H1 (cell line): Measurements from ENCODE around the gene ZNF334. TPM values are rescaled to one million over a fixed set of nuclear protein-coding genes. Genes with fewer than 3 reads are reported as not detected.

Experiments
- CTCF ChIA-PET: fragments of 300-600 bp; sonication (Branson Sonifier 250); formaldehyde crosslinking; loops from one replicate; lab custom pipeline; 2021; ENCODE audit not compliant: partially characterized antibody; lab: Charles Lee
- POLR2A ChIA-PET: fragments of 300-600 bp; sonication (Branson Sonifier 250); formaldehyde crosslinking; loops from one replicate; lab custom pipeline; 2021; ENCODE audit warnings: inconsistent platforms; ENCODE audit not compliant: partially characterized antibody; lab: Charles Lee
- DNase-seq, 2 experiments: peaks; one replicate each; pipeline versions ENCODE4 v3.0.0 to v3.0.0-alpha.2; 2010 to 2022; ENCODE audit warnings: low spot score in 2 of 2, low read depth in 1 of 2, mixed read lengths in 1 of 2
- FAIRE-seq: peaks from 2 replicates; lab custom pipeline; 2011; peaks lifted over from hg19 to GRCh38; lab: Jason Lieb, UNC
- H2AFZ ChIP-seq: 2 replicates; pipeline ENCODE4 v1.8.1; 2012; ENCODE audit warnings: low read length, inconsistent platforms
- H2AK5ac ChIP-seq: 2 replicates; pipeline ENCODE4 v1.6.1; 2013; ENCODE audit warnings: low read depth, low read length
- H2BK120ac ChIP-seq: replicated peaks from 2 replicates; pipeline ENCODE3; 2013; ENCODE audit warnings: low read depth, low read length, inconsistent platforms
- H2BK12ac ChIP-seq: 2 replicates; pipeline ENCODE4 v1.6.1; 2013; ENCODE audit warnings: low read depth, low read length
- H2BK15ac ChIP-seq: 2 replicates; pipeline ENCODE4 v1.6.1; 2013; ENCODE audit warnings: low read length
- H2BK20ac ChIP-seq: 2 replicates; pipeline ENCODE4 v1.6.1; 2013; ENCODE audit warnings: low read length
- H2BK5ac ChIP-seq: 2 replicates; pipeline ENCODE4 v1.6.1; 2013; ENCODE audit warnings: low read depth, low read length
- H3K14ac ChIP-seq: 2 replicates; pipeline ENCODE4 v1.6.1; 2013; ENCODE audit warnings: inconsistent platforms; ENCODE audit not compliant: insufficient read length
- H3K18ac ChIP-seq: 2 replicates; pipeline ENCODE4 v1.6.1; 2013; ENCODE audit warnings: low read length; ENCODE audit errors: extremely low read depth
- H3K23ac ChIP-seq: 2 replicates; pipeline ENCODE4 v1.6.1; 2013; ENCODE audit warnings: inconsistent platforms; ENCODE audit not compliant: insufficient read length
- H3K23me2 ChIP-seq: 2 replicates; pipeline ENCODE4 v1.6.1; 2013; ENCODE audit warnings: low read depth, low read length
- H3K27ac ChIP-seq: 2 replicates; pipeline ENCODE4 v1.6.1; 2011; ENCODE audit warnings: low read depth, low read length, inconsistent platforms
- H3K27me3 ChIP-seq, 4 experiments: replicated peaks in 1 of 4; 1 replicate in 1 of 4; 2 replicates in 3 of 4; pipeline versions ENCODE4 v1.6.1 to v1.8.1; 2011 to 2013; ENCODE audit warnings: low read length in 3 of 4, mild to moderate bottlenecking in 3 of 4, inconsistent platforms in 2 of 4, mixed read lengths in 2 of 4, moderate library complexity in 1 of 4; ENCODE audit not compliant: control insufficient read depth in 3 of 4, insufficient read depth in 3 of 4; ENCODE audit errors: extremely low read depth in 1 of 4
- H3K36me3 ChIP-seq, 4 experiments: 2 replicates each; pipeline versions ENCODE4 v1.6.1 to v1.8.1; 2011 to 2013; ENCODE audit warnings: mild to moderate bottlenecking in 4 of 4, low read length in 3 of 4, moderate library complexity in 2 of 4, control low read depth in 1 of 4, inconsistent platforms in 1 of 4; ENCODE audit not compliant: insufficient read depth in 4 of 4, control insufficient read depth in 2 of 4
- H3K4ac ChIP-seq: replicated peaks from 2 replicates; pipeline ENCODE3; 2013; ENCODE audit warnings: low read length, low read depth, mixed read lengths, inconsistent platforms; ENCODE audit not compliant: insufficient read length
- H3K4me1 ChIP-seq, 4 experiments: replicated peaks in 1 of 4; 1 replicate in 1 of 4; 2 replicates in 3 of 4; pipeline versions ENCODE4 v1.6.1 to v1.8.1; 2011 to 2013; ENCODE audit warnings: low read length in 3 of 4, inconsistent platforms in 2 of 4, mixed read lengths in 1 of 4; ENCODE audit not compliant: insufficient read depth in 4 of 4, control insufficient read depth in 3 of 4
- H3K4me2 ChIP-seq, 2 experiments: 2 replicates each; pipeline versions ENCODE4 v1.6.1 to v1.8.1; 2011 to 2013; ENCODE audit warnings: low read depth in 2 of 2, low read length in 2 of 2, control low read depth in 1 of 2, inconsistent platforms in 1 of 2, mild to moderate bottlenecking in 1 of 2; ENCODE audit not compliant: insufficient read depth in 1 of 2
- H3K4me3 ChIP-seq, 4 experiments: fragments of 200-600, 300-600 bp in 1 of 4; sonication (generic), shearing (Covaris generic), sonication (Bioruptor Twin) in 1 of 4; 2 replicates each; pipeline versions ENCODE4 v1.5.1 to v1.8.1; 2011 to 2016; ENCODE audit warnings: low read length in 4 of 4, low read depth in 3 of 4, control low read depth in 2 of 4, inconsistent platforms in 2 of 4, mild to moderate bottlenecking in 2 of 4, mixed read lengths in 1 of 4, moderate library complexity in 1 of 4; ENCODE audit not compliant: insufficient read depth in 2 of 4; ENCODE audit errors: extremely low read depth in 1 of 4
- H3K56ac ChIP-seq: replicated peaks from 2 replicates; pipeline ENCODE3; 2013; ENCODE audit warnings: low read depth, mild to moderate bottlenecking, mixed read lengths, low read length, inconsistent platforms; ENCODE audit not compliant: insufficient read length
- H3K79me1 ChIP-seq: 2 replicates; pipeline ENCODE4 v1.6.1; 2013; ENCODE audit warnings: low read depth, low read length, control low read depth
- H3K79me2 ChIP-seq, 2 experiments: 2 replicates each; pipeline versions ENCODE4 v1.6.1 to v1.8.1; 2012 to 2013; ENCODE audit warnings: low read length in 2 of 2, mild to moderate bottlenecking in 2 of 2, inconsistent platforms in 1 of 2; ENCODE audit not compliant: insufficient read depth in 2 of 2, control insufficient read depth in 1 of 2
- H3K9ac ChIP-seq, 4 experiments: replicated peaks in 1 of 4; 1 replicate in 1 of 4; 2 replicates in 3 of 4; pipeline versions ENCODE4 v1.6.1 to v1.8.1; 2011 to 2013; ENCODE audit warnings: low read depth in 3 of 4, low read length in 3 of 4, control low read depth in 2 of 4, mild to moderate bottlenecking in 2 of 4, moderate library complexity in 2 of 4, inconsistent platforms in 1 of 4; ENCODE audit errors: extremely low read depth in 1 of 4
- H3K9me3 ChIP-seq, 2 experiments: 2 replicates each; pipeline versions ENCODE4 v1.6.1 to v1.8.1; 2012 to 2013; ENCODE audit warnings: mild to moderate bottlenecking in 2 of 2, moderate library complexity in 2 of 2, control low read depth in 1 of 2, inconsistent platforms in 1 of 2, low read depth in 1 of 2, low read length in 1 of 2, mixed read lengths in 1 of 2; ENCODE audit not compliant: insufficient read depth in 2 of 2
- H4K20me1 ChIP-seq, 2 experiments: replicated peaks in 1 of 2; 2 replicates each; pipeline versions ENCODE3 to v1.8.1; 2011 to 2013; ENCODE audit warnings: inconsistent platforms in 2 of 2, low read length in 2 of 2, mild to moderate bottlenecking in 1 of 2; ENCODE audit not compliant: insufficient read depth in 2 of 2, control insufficient read depth in 1 of 2
- H4K5ac ChIP-seq: 2 replicates; pipeline ENCODE4 v1.6.1; 2013; ENCODE audit warnings: low read length, low read depth, mixed read lengths, inconsistent platforms; ENCODE audit not compliant: insufficient read length
- H4K8ac ChIP-seq: 2 replicates; pipeline ENCODE4 v1.8.0; 2013; ENCODE audit warnings: mild to moderate bottlenecking, moderate library complexity, low read length, inconsistent platforms; ENCODE audit not compliant: insufficient read depth; ENCODE audit errors: extremely low read depth
- H4K91ac ChIP-seq: replicated peaks from 2 replicates; pipeline ENCODE3; 2013; ENCODE audit warnings: low read length, mixed read lengths, inconsistent platforms; ENCODE audit not compliant: insufficient read length
- BCL11A ChIP-seq, 2 experiments: IDR thresholded peaks; one replicate each; pipeline ENCODE4 v1.6.1; 2011; ENCODE audit warnings: low read depth in 2 of 2, low read length in 2 of 2, mild to moderate bottlenecking in 2 of 2
- CBX5 ChIP-seq: fragments of 300-800, 300-1000 bp; sonication (generic); IDR thresholded peaks from 2 replicates; pipeline ENCODE4 v1.7.1; 2016; ENCODE audit warnings: antibody characterized with exemption, low read length, low read depth
- NANOG ChIP-seq: IDR thresholded peaks from 2 replicates; pipeline ENCODE4 v1.6.1; 2011; ENCODE audit warnings: low read length, low read depth, mild to moderate bottlenecking, inconsistent platforms; ENCODE audit not compliant: insufficient read depth, poor library complexity, severe bottlenecking
- RBBP5 ChIP-seq: IDR thresholded peaks from 2 replicates; pipeline ENCODE4 v1.7.1; 2012; ENCODE audit warnings: low read depth, mild to moderate bottlenecking, inconsistent platforms, low read length, moderate library complexity, borderline replicate concordance
- SAP30 ChIP-seq: fragments of 300-600 bp; sonication (generic); IDR thresholded peaks from 2 replicates; pipeline ENCODE4 v1.7.1; 2012; ENCODE audit warnings: low read length, moderate library complexity, mild to moderate bottlenecking, inconsistent platforms; ENCODE audit not compliant: insufficient read depth, insufficient replicate concordance
- SIN3A ChIP-seq, 2 experiments: IDR thresholded peaks in 1 of 2; conservative IDR thresholded peaks in 1 of 2; 2 replicates each; pipeline ENCODE4 v1.6.1; 2011 to 2012; ENCODE audit warnings: low read length in 2 of 2, improper control_type of control experiment in 1 of 2, low read depth in 1 of 2, mild to moderate bottlenecking in 1 of 2
- SP2 ChIP-seq: IDR thresholded peaks from 2 replicates; pipeline ENCODE4 v1.6.1; 2012; ENCODE audit warnings: mild to moderate bottlenecking, low read length, inconsistent platforms
- TCF12 ChIP-seq: IDR thresholded peaks from 2 replicates; pipeline ENCODE4 v1.6.1; 2011; ENCODE audit warnings: low read depth, mild to moderate bottlenecking, low read length
- TEAD4 ChIP-seq: IDR thresholded peaks from 2 replicates; pipeline ENCODE4 v1.6.1; 2012; ENCODE audit warnings: low read depth, low read length, inconsistent platforms, mixed read lengths
- WGBS, 2 experiments: shearing (Covaris generic) in 1 of 2; methylation state at CpG; one replicate each; pipeline versions ENCODE4 v1.1.6 to v1.1.7; 2013 to 2015; ENCODE audit warnings: low lambda C conversion rate in 2 of 2, mixed read lengths in 2 of 2, inconsistent platforms in 1 of 2, low coverage in 1 of 2, missing lambda C conversion rate in 1 of 2; ENCODE audit not compliant: insufficient replicate concordance in 2 of 2, insufficient coverage in 1 of 2, insufficient read length in 1 of 2; ENCODE audit errors: extremely low coverage in 1 of 2, missing lambda C conversion rate in 1 of 2; 5-methylcytosine and 5-hydroxymethylcytosine counted together
- polyA plus RNA-seq, 7 experiments: library from polyadenylated mRNA; depleted of rRNA in 3 of 7; stranded (reverse) in 5 of 7; unstranded in 2 of 7; fragments of >200 nt in 5 of 7; fragments of 200-250 nt in 2 of 7; gene quantifications; 1 replicate in 5 of 7; 2 replicates in 1 of 7; 4 replicates in 1 of 7; pipeline versions ENCODE4 v1.2.1 to v1.2.3, GENCODE V29; 2011 to 2013; ENCODE audit warnings: missing spikeins in 2 of 7, mixed read lengths in 2 of 7
- total RNA-seq: library from RNA; stranded (reverse); fragmentation: NEBNext Ultra II Directional; extraction: Animal tissue kit (Norgen Biotek cat#: 25700); gene quantifications from 2 replicates; pipeline ENCODE4 v1.2.1, GENCODE V29; 2021
- TF ChIP-seq, protein P1 (sequence below): IDR thresholded peaks from 2 replicates; pipeline ENCODE4 v1.6.1; 2012; ENCODE audit warnings: low read length, inconsistent platforms
- TF ChIP-seq, protein P2 (sequence below): IDR thresholded peaks from 2 replicates; pipeline ENCODE4 v1.6.1; 2011; ENCODE audit warnings: low read length, improper control_type of control experiment

Gene ZNF334
- total and polyA plus RNA-seq, 2 of the 8 experiments (the other 6 are each of a cell fraction or from before 2014, with no cell fraction given) = 8.8 to 17.8 TPM

DNA sequence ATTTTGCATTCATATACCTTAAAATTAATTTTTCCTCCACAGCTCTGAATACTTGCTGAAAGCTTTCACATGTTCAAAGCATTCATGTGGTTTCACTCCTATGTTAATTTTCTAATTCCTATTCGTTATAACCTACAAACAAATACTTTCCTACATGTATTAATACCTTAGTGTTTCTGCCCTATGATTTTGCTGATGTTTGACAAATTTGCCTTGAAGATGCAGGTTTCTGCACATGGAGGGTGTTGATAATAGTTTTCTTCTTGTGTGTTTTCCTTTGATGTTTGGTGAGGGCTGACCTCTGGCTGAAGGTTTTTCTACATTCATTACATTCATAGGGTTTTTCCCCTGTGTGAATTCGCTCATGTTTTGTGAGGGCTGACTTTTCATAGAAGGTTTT, 57.6 kb downstream of the ZNF334 start:
- no peak for FAIRE-seq
- H4K20me1 ChIP-seq = no peaks in the 10 kb centered on the region
- H3K9me3 ChIP-seq = peaks cover 32 to 41% of the 10 kb centered on the region in 2 experiments
- no peaks in the 10 kb centered on the region for H3K79me2 ChIP-seq
- no peak overlapping the region for H3K14ac ChIP-seq
- no peaks in the 10 kb centered on the region for H3K27me3 ChIP-seq
- H2BK5ac ChIP-seq = no peak overlapping the region
- no peak overlapping the region for H3K23ac ChIP-seq
- H2BK120ac ChIP-seq = no peak overlapping the region
- no peak overlapping the region for H3K27ac ChIP-seq
- no peak overlapping the region for H2BK12ac ChIP-seq
- no peak overlapping the region for H4K8ac ChIP-seq
- CTCF ChIA-PET = no interaction called here
- no peak for DNase-seq
- peaks cover 4 to 12% (median 6%) of the 10 kb centered on the region in 4 experiments; a peak in 6 of 7 replicates for H3K4me1 ChIP-seq
- H3K4me2 ChIP-seq = no peak overlapping the region
- POLR2A ChIA-PET = no interaction called here
- H3K9ac ChIP-seq = no peak overlapping the region
- H4K91ac ChIP-seq = no peak overlapping the region
- H3K4ac ChIP-seq = no peak overlapping the region
- H3K79me1 ChIP-seq = no peaks in the 10 kb centered on the region
- no peak overlapping the region for H4K5ac ChIP-seq
- H3K36me3 ChIP-seq = peaks cover 0 to 31% (median 18%) of the 10 kb centered on the region in 4 experiments; a peak in 7 of 8 replicates
- no peak overlapping the region for H3K18ac ChIP-seq
- peaks cover 5% of the 10 kb centered on the region for H3K23me2 ChIP-seq
- no peak overlapping the region for H2AK5ac ChIP-seq
- H2AFZ ChIP-seq = no peak overlapping the region
- no peak overlapping the region for H2BK15ac ChIP-seq
- no peak overlapping the region for H3K4me3 ChIP-seq
- no peak overlapping the region for H3K56ac ChIP-seq
- no peak overlapping the region for H2BK20ac ChIP-seq
- 78% methylated on average over 2 of the region's 2 CpGs; no CpG with 5 or more reads in 1 of the 2 experiments for WGBS, 2 experiments
- TF ChIP-seq SAP30 (no peak), SP2 (no peak), CBX5 (no peak), BCL11A (IDR thresholded peaks at IDR 0.05; ENCODE audit: low read depth in 2 of 2, low read length in 2 of 2) (no peak), RBBP5 (no peak), SIN3A (conservative IDR thresholded peaks at IDR 0.05 in 1 of 2, IDR thresholded peaks at IDR 0.05 in 1 of 2; ENCODE audit: low read depth in 1 of 2, low read length in 2 of 2) (no peak), TEAD4 (no peak), NANOG (no peak), TCF12 (no peak)
- TF ChIP-seq, protein P1, sequence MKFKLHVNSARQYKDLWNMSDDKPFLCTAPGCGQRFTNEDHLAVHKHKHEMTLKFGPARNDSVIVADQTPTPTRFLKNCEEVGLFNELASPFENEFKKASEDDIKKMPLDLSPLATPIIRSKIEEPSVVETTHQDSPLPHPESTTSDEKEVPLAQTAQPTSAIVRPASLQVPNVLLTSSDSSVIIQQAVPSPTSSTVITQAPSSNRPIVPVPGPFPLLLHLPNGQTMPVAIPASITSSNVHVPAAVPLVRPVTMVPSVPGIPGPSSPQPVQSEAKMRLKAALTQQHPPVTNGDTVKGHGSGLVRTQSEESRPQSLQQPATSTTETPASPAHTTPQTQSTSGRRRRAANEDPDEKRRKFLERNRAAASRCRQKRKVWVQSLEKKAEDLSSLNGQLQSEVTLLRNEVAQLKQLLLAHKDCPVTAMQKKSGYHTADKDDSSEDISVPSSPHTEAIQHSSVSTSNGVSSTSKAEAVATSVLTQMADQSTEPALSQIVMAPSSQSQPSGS = no peak
- TF ChIP-seq, protein P2, sequence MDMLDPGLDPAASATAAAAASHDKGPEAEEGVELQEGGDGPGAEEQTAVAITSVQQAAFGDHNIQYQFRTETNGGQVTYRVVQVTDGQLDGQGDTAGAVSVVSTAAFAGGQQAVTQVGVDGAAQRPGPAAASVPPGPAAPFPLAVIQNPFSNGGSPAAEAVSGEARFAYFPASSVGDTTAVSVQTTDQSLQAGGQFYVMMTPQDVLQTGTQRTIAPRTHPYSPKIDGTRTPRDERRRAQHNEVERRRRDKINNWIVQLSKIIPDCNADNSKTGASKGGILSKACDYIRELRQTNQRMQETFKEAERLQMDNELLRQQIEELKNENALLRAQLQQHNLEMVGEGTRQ = no peak
